ENCODE measurements around the gene FBN3.

FBN3 gene

GRCh38 chr19:8148088-8148409 is 1.3 kb downstream of the FBN3 start:
- DNase-seq: no peak

DNA sequence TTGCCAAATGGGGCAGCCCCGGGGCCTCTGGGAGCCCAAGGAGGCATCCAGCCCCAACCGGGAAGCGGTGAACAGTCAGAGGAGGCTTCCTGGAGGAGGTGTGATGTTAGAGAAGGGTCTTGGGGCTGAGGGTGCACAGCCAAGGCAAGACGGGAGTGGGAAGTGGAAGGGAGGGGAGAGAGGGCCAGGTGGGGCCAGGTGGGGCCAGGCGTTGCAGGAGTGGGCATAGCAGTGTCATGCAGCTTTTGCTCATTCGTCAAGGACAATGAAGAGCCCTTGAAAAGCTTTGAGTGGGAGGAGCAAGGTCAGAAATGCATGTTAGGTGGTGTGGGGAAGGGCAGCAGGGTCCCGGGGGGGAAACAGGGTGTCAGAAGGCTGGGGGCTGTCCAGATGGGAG is 1.8 kb downstream of the FBN3 start:
- no peak for DNase-seq

DNA sequence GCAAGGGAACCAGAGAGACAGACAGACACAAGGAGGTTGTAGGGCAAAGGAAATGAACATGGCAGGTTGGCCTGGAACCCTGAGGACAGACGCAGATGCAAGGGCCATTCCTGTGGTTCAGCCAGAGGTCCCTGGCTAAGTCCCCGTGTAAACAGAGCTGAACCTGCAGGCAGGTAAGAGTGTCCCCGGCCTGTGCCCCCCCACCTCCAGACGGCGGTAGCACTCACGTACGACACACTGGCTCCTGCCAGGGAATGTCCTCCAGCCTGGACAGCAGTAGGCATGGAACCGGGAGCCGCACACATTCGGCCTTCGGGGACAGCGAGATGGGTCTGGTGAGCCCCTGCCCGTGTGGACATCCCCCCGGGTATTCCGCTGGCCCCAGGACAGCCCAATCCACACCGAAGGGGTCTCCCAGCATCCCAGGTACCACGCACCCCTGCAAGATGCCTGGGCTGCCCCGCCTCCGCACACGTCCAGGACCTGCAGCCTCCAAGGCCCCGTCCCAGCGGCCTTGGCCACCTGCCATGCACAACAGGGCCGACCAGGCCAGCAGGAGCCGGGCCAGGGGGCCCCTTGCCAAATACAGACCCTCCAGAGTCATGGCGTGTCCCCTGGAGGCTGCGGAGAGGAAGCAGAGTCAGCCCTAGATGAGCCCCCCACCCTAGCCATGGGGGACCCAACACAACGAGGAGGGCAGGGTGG is 2.4 kb downstream of the FBN3 start:
- no peak for DNase-seq

GRCh38 chr19:8144273-8144995 is 5.0 kb downstream of the FBN3 start:
- no peak for DNase-seq

DNA sequence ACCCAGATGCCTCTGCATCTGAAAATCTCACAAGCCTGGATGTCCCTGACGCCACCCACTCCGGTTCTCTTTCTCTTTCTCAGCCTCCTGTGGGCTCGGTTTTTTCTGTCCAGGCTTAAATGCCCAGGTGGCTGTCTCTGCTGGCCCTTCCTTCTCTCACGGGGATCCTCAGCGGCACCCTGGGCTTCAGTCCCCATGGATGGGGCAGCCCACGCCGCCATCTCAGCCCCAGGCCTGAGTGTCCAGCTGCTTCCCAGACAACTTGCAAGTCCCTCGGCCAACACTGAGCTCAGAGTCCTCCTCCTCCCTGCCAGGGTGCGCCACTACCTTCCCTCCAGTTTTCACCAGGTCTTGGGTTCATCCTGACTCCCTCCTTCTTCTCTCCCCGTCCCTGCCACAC is 6.4 kb downstream of the FBN3 start:
- DNase-seq: no peak

DNA sequence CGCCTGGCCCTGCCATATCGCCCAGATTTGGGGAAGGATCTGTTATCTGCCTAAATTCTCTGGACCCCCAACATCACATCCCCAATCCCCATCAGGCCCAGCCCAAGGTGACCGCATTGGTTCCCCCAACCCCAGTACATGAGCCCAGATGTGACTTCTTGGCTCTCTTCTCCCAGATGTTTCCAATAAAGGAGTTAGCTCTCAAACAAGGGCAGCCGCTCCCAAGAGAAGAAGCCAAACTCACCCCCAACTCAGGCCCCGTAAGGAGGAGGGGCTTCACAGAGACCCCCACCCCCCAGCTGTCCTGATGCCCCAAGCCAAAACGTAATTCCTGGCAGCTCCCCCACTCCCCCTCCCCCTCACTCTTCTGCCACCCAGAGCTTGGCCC is 6.9 kb downstream of the FBN3 start:
- DNase-seq: no peak

DNA sequence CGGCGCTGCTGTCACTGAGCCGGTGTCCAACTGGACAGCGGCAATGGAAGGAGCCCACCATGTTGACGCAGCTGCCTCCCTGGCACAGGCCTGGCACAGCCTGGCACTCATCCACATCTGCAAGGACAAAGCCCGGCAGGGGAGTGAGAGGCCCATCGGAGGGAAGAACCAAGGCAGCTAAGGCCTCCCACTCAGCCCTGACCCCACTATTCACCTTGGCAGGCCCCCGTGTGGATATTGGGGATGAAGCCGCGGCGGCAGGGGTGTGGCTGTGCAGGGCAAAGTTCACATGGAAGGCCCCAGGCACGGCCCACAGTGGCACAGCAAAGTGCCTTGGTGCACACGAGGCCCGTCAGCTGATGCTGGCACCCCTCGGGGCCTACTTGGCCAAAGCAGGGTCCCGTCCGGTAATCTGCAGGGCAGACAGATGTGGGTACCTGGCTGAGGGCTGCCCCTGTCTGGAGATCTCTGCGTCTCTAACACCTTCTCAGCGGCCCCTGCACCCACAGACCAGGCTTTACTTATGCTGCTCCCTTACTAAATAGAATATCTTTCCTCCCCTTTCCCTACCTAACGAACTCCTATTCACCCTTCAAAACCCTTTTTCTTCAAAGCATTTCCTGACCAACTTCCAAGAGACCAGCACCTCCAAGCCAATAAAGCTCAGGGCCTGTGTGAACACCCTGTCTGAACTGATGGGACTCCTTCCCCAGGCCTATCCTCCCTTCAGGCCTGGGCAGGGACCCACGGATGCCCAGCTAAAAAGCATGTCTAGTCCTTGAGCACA is 7.5 kb downstream of the FBN3 start:
- DNase-seq: no peak

DNA sequence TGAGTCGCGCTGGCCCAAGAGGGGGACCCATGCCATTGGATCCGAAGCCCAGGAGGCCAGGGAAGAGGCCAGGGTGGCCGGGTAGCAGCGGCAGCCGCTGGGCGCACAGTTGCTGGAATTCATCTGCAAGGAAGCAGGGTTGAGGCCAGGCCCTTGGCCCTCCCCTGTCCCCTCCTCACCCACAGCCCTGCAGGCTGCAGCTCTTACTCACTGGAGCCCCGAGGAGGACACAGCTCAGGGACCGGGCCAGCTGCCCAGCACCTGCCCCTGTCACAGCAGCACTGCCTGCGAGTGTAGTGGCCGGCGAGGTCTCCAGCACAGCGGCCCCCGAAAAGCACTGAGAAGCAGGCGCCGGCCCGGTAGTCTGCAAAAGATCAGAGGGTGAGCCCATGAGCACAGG is 11.2 kb downstream of the FBN3 start:
- no peak for DNase-seq

DNA sequence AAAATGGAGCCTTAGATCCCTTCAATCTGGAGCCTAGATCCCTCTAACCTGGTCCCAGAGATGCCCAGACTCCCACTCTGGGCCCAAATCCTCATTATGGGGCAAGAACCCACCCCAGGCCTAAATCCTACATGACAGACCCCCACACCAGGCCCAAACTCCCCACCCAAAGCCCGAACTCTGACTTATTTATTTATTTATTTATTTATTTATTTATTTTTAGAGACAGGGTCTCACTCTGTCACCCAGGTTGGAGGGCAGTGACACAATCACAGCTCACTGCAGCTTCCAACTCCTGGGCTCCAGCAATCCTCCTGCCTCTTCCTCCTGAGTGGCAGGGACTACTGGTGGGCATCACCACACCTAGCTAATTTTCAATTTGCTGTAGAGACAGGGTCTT is 12.0 kb downstream of the FBN3 start:
- no peak for DNase-seq

DNA sequence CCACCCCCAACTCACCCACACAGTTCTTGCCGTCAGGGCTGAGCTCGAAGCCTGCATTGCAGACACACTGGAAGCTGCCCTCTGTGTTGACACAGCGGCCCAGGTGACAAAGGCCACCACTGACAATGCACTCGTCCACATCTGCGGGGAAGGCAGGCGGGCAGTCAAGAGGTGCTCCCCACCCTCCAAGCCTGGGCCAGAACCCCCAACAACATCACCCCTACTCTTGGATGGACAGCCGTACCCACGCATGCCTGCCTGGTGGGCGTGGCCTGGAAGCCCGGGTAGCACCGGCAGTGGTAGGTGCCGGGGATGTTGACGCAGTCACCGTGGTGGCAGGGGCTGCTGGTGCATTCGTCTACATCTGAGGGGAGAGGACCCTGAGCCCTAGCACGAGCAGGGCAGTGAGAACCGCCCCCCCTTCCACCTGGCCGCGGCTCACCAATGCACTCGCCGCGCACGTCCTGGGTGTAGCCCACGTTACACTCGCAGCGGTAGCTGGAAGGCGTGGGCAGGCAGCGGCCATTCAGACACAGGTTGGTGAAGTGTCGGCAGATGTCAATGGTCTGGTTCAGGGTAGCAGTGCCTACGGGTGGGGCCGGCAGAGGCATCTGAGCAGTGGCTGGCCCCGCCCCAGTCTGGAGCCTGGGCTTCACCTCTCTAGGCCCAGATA is 13.3 kb downstream of the FBN3 start:
- DNase-seq: no peak

GRCh38 chr19:8132858-8133458 is 16.4 kb downstream of the FBN3 start:
- no peak for DNase-seq

DNA sequence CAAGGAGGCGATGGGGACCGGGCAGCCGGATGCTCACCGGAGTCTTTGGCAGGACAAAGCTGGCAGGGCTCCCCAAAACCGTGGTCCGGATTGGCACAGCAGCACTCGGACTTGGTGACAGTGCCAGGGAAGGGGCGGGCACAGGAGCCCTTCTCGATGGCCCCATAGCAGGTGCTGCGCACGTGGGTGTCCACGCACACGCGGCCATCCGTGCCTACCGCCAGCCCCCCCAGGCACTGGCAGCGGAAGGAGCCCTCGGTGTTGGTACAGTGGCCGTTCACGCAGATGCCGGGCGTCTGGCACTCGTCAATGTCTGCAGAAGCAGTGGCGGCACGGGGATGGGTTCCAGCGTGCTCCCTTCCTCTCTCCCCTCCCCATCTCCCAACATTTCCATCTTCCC is 17.9 kb downstream of the FBN3 start:
- no peak for DNase-seq

- DNase-seq: no peak
These were observed 20.3 kb downstream of the FBN3 start for GRCh38 chr19:8129061-8129618.

DNA sequence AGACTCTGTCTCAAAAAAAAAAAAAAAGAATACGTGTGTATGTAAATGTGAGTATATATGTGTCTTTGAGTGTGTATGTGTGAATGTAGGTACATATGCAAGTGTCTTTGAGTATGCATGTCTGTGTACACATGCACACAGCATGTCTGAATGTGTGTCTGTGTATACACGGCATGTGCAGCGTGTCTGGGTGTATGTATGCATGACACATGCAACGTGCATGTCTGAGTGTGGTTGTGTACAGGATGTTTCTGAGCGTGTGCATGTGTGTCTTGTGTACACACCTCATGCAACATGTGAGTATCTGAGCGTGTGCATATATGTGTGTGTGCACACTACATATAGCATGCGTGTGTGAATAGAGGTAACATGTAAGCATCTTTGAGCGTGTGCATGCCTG is 20.8 kb downstream of the FBN3 start:
- DNase-seq: no peak

DNA sequence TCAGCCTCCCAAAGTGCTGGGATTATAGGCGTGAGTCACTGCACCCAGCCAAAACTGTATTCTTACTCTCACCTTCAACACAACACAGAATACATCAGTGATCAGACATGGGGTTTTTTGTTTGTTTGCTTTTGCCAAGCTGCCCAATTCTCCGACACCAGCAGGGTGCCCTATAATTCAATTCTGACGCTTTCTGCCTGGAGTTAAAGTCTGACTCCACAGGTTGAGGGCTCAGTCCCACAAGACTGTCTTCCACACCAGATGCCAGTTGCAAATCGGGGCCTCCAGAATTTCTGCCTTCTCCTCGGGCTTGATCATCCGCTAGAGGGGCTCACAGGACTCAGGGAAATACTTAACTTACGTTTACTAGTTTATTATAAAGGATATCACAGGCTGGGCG is 22.1 kb downstream of the FBN3 start:
- no peak for DNase-seq

- no peak for DNase-seq
These were observed 22.9 kb downstream of the FBN3 start for GRCh38 chr19:8126511-8126910.

DNA sequence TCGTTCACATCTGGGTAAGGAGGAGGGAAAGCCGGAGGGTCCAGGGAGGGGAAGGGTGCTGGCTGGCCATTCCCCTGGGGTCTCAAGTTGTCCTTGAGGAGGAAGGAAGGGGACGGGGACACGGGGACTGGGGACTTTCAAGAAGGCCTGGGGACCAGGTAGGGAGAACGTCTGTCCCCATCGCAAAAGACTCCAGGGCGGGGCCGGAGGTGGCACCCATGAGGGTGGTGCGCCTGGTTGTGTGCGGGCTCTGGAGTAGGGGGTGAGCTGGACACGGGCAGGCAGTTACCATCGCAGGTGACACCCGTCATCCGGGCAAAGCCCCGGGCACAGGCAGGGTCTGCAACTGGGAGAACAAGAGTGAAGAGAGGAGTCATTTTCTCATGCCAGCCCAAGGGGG is 23.4 kb downstream of the FBN3 start:
- no peak for DNase-seq

DNA sequence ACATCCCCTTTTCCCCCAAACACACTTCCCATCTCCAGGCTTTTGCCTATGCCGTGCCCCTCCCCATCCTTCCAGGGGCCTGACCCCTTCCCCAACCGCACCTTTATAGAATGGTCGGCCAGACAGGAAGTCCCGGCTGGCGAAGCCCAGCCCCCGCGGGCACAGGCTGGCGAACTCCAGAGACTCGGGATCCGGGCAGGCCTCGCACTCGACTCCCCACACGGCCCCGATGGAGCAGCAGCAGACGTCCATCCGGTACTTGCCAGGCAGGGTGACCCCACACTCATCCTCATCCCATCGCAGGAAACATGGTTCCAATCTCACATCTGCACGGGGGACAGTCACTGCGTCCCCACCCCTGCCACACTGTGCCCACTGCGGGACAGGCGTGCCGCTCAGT is 25.7 kb downstream of the FBN3 start:
- DNase-seq: no peak

DNA sequence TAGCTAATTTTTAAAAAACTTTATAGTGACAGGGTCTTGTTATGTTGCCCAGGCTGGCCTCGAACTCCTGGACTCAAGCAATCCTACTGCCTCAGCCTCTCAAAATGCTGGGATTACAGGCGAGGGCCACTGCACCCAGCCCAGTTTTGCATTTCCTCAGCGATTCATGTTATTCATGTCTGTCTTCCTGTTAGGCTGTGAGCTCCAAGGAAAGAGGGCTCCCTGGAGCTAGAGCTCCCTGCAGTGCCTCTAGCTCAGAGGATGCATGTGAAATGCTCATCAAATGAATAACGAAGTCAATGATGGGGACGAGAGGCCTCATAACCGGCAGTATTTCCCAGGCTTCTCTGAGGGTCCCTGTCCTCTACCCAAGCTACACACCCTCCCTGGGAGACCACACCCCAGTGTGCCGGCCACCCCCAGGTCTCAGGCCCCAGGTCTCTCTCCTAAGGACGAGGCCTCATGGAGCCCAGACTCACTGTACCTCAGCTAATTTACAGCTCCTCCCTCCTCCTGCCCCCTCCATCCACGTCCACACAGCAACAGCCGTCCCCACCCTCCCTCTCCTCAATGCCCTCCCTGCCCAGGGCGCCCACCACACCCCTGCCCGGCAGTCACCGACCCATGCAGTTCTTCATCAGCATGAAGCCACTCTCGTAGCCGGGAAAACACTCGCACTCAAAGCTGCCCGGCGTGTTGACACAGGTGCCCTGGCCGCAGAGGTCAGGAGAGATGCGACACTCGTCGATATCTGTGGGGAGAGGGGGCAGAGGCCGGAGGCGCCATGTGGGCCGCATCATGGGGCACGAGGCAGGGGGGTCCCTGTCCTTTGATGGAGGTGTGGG is 28.5 kb downstream of the FBN3 start:
- no peak for DNase-seq

DNA sequence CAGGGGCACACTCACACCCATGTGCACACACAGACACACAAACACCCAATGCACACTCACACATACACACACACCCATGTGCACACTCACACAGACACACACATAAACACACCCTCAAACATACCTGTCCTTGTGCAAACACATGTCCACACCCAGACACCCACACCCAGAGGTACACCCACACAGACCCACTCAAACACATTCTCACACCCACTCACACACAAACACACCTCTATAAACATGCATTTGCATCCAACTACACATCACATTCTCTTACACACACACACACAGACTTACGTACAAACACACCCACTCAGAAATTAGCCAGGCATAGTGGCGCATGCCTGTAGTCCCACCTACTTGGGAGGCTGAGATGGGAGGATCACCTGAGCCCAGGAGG is 31.4 kb downstream of the FBN3 start:
- no peak for DNase-seq

- DNase-seq: no peak
These were observed 32.7 kb downstream of the FBN3 start for GRCh38 chr19:8116437-8117293.

Data from NCI-H510A treated with DMSO at 0.1 percent for 48 hours (cell line).